Esophagus squamous epithelium (tissue), 4 donors: ENCODE results near the gene RAB22A.

Experiments
- CTCF ChIP-seq, 6 experiments: fragments of 450-650 bp in 4 of 6; fragments of 200-600 bp in 2 of 6; sonication (generic) in 2 of 6; IDR thresholded peaks; one replicate each; pipeline ENCODE4 v1.5.1; 2016 to 2019; ENCODE audit warnings: antibody characterized with exemption in 6 of 6, mild to moderate bottlenecking in 4 of 6, moderate library complexity in 4 of 6
- POLR2A ChIP-seq, 4 donors: fragments of 450-650 bp; IDR thresholded peaks; one replicate each; pipeline ENCODE4 v1.6.1; 2017; ENCODE audit warnings: antibody characterized with exemption in 4 of 4, mild to moderate bottlenecking in 4 of 4, moderate library complexity in 3 of 4

- TF ChIP-seq CTCF (IDR thresholded peaks at IDR 0.05) = no peak
- TF ChIP-seq POLR2A (IDR thresholded peaks at IDR 0.05) = no peak
Measured at GRCh38 chr20:58340151-58340550, 30.6 kb downstream of the RAB22A start.
